Midbrain (tissue), 1 donor: ENCODE data around the gene SYT15.
"Not testable (repeated sequence)": the region's sequence is repeated elsewhere in the genome, so short reads cannot be mapped to it uniquely, and the experiment has no call there.

ENCODE experiments used
- DNase-seq: peaks from one replicate; lab custom pipeline; 2025; lab: John Stamatoyannopoulos, UW

SYT15 gene

GRCh38 chr10:46578474-46579178 is at the start of gene SYT15:
TSS of gene SYT15 (plus strand) at chr10:46579128. CDS start at chr10:46579169, 41 bp downstream.
- DNase-seq = not testable (repeated sequence)

GRCh38 chr10:46529742-46530141 is 49.2 kb upstream of the SYT15 start:
- not testable (repeated sequence) for DNase-seq

GRCh38 chr10:46530249-46531186 is 48.4 kb upstream of the SYT15 start:
- no peak for DNase-seq

GRCh38 chr10:46532256-46532655 is 46.7 kb upstream of the SYT15 start:
- DNase-seq = not testable (repeated sequence)

GRCh38 chr10:46534828-46535524 is 44.0 kb upstream of the SYT15 start:
- DNase-seq = no peak

- no peak for DNase-seq
Observed at GRCh38 chr10:46536171-46536570, 42.8 kb upstream of the SYT15 start.

- no peak for DNase-seq
Observed at GRCh38 chr10:46536781-46537180, 42.1 kb upstream of the SYT15 start.

GRCh38 chr10:46537309-46537708 is 41.6 kb upstream of the SYT15 start:
- no peak for DNase-seq

GRCh38 chr10:46538155-46538554 is 40.8 kb upstream of the SYT15 start:
- no peak for DNase-seq

GRCh38 chr10:46538717-46539426 is 40.1 kb upstream of the SYT15 start:
- no peak for DNase-seq

- DNase-seq = no peak
Observed at GRCh38 chr10:46539596-46540411, 39.1 kb upstream of the SYT15 start.

GRCh38 chr10:46540412-46541016 is 38.4 kb upstream of the SYT15 start:
- no peak for DNase-seq

GRCh38 chr10:46541017-46541661 is 37.8 kb upstream of the SYT15 start:
- DNase-seq = no peak

- no peak for DNase-seq
Observed at GRCh38 chr10:46541735-46542566, 37.0 kb upstream of the SYT15 start.

GRCh38 chr10:46542567-46543465 is 36.1 kb upstream of the SYT15 start:
- DNase-seq = no peak

GRCh38 chr10:46543466-46544377 is 35.2 kb upstream of the SYT15 start:
- DNase-seq = no peak
